DOHH2 (cell line): ENCODE data around the gene CDH4.

Experiments used
- H3F3A ChIP-seq: fragments of 200-600 bp; sonication (generic), shearing (Covaris generic); 2 replicates; pipeline ENCODE4 v1.6.0; 2016; ENCODE audit warnings: antibody characterized with exemption, mild to moderate bottlenecking; ENCODE audit not compliant: control insufficient read depth, insufficient read depth
- H3K27ac ChIP-seq: fragments of 200-600 bp; sonication (generic); 2 replicates; pipeline ENCODE4 v1.5.1; 2014; ENCODE audit warnings: low read depth, mild to moderate bottlenecking, low read length, moderate library complexity
- H3K27me3 ChIP-seq: fragments of 200-600 bp; sonication (generic); 2 replicates; pipeline ENCODE4 v1.6.1; 2014; ENCODE audit warnings: mild to moderate bottlenecking, low read length, mixed read lengths; ENCODE audit not compliant: control insufficient read depth
- H3K36me3 ChIP-seq: fragments of 200-600 bp; sonication (generic); 2 replicates; pipeline ENCODE4 v1.6.1; 2014; ENCODE audit warnings: mild to moderate bottlenecking, low read length, moderate library complexity, mixed read lengths; ENCODE audit not compliant: control insufficient read depth
- H3K4me1 ChIP-seq: fragments of 200-600 bp; sonication (generic); 2 replicates; pipeline ENCODE4 v1.6.1; 2014; ENCODE audit warnings: mild to moderate bottlenecking, low read length, mixed read lengths; ENCODE audit not compliant: control insufficient read depth
- H3K4me2 ChIP-seq: fragments of 200-600 bp; sonication (generic); 2 replicates; pipeline ENCODE4 v1.6.0; 2014; ENCODE audit warnings: mild to moderate bottlenecking, low read length, moderate library complexity
- H3K4me3 ChIP-seq: fragments of 200-600 bp; sonication (generic); 2 replicates; pipeline ENCODE4 v1.5.1; 2014; ENCODE audit warnings: mild to moderate bottlenecking, low read length, mixed read lengths
- H3K79me2 ChIP-seq: fragments of 200-600 bp; sonication (generic); 2 replicates; pipeline ENCODE4 v1.6.1; 2014; ENCODE audit warnings: mild to moderate bottlenecking, low read length, mixed read lengths; ENCODE audit not compliant: control insufficient read depth
- H3K9me2 ChIP-seq: fragments of 200-600 bp; sonication (generic); replicated peaks from 2 replicates; pipeline ENCODE4 v1.6.1; 2014; ENCODE audit warnings: mild to moderate bottlenecking, low read length, mixed read lengths; ENCODE audit not compliant: control insufficient read depth
- H3K9me3 ChIP-seq: fragments of 200-600 bp; sonication (generic); 2 replicates; pipeline ENCODE4 v1.6.1; 2014; ENCODE audit warnings: antibody characterized with exemption, low read length, mixed read lengths; ENCODE audit not compliant: control insufficient read depth, insufficient read depth
- H4K20me1 ChIP-seq: fragments of 200-600 bp; sonication (generic); 2 replicates; pipeline ENCODE4 v1.6.0; 2014; ENCODE audit warnings: low read depth, mild to moderate bottlenecking, antibody characterized with exemption, low read length, moderate library complexity; ENCODE audit not compliant: control insufficient read depth, insufficient read depth
- CTCF ChIP-seq: fragments of 200-600 bp; sonication (generic); IDR thresholded peaks from one replicate; pipeline ENCODE4 v1.5.1; 2014; ENCODE audit warnings: antibody characterized with exemption, mild to moderate bottlenecking, low read depth, low read length; ENCODE audit not compliant: poor library complexity, severe bottlenecking
- EZH2phosphoT487 ChIP-seq: fragments of 200-600 bp; sonication (generic); IDR thresholded peaks from 2 replicates; pipeline ENCODE4 v1.6.1; 2017; ENCODE audit warnings: borderline replicate concordance, mild to moderate bottlenecking, antibody characterized with exemption, low read length, moderate library complexity, mixed read lengths

Gene CDH4

GRCh38 chr20:61555566-61555965, 303.5 kb downstream of the CDH4 start:
- H3K9me2 ChIP-seq: no peaks in the 10 kb centered on the region
- TF ChIP-seq EZH2phosphoT487: no peak
- no peak for TF ChIP-seq CTCF
- H3K4me3 ChIP-seq: no peak overlapping the region
- no peaks in the 10 kb centered on the region for H3K4me1 ChIP-seq
- no peaks in the 10 kb centered on the region for H3K27me3 ChIP-seq
- no peak overlapping the region for H3K27ac ChIP-seq
- H4K20me1 ChIP-seq: no peaks in the 10 kb centered on the region
- H3K4me2 ChIP-seq: no peak overlapping the region
- H3K79me2 ChIP-seq: no peaks in the 10 kb centered on the region
- no peaks in the 10 kb centered on the region for H3K36me3 ChIP-seq
- H3F3A ChIP-seq: no peaks in the 10 kb centered on the region
- no peaks in the 10 kb centered on the region for H3K9me3 ChIP-seq

- no peaks in the 10 kb centered on the region for H4K20me1 ChIP-seq
- H3K4me2 ChIP-seq: no peak overlapping the region
- TF ChIP-seq CTCF (no peak), EZH2phosphoT487 (no peak)
- no peaks in the 10 kb centered on the region for H3K36me3 ChIP-seq
- no peak overlapping the region for H3K4me3 ChIP-seq
- no peaks in the 10 kb centered on the region for H3K27me3 ChIP-seq
- H3K79me2 ChIP-seq: no peaks in the 10 kb centered on the region
- H3K4me1 ChIP-seq: no peaks in the 10 kb centered on the region
- no peak overlapping the region for H3K27ac ChIP-seq
- H3K9me2 ChIP-seq: no peaks in the 10 kb centered on the region
- H3F3A ChIP-seq: no peaks in the 10 kb centered on the region
- no peaks in the 10 kb centered on the region for H3K9me3 ChIP-seq
These were observed 304.1 kb downstream of the CDH4 start for GRCh38 chr20:61556111-61556510.

- Histone ChIP-seq H3F3A (no peaks in the 10 kb centered on the region), H3K79me2 (no peaks in the 10 kb centered on the region), H3K4me1 (no peaks in the 10 kb centered on the region), H3K4me3 (no peak overlapping the region), H3K4me2 (no peak overlapping the region), H3K36me3 (no peaks in the 10 kb centered on the region), H4K20me1 (no peaks in the 10 kb centered on the region), H3K9me3 (no peaks in the 10 kb centered on the region), H3K27me3 (no peaks in the 10 kb centered on the region), H3K27ac (no peak overlapping the region), H3K9me2 (no peaks in the 10 kb centered on the region)
- TF ChIP-seq EZH2phosphoT487 (no peak), CTCF (no peak)
These were observed 304.6 kb downstream of the CDH4 start for GRCh38 chr20:61556673-61557072.

- Histone ChIP-seq H3K9me3 (no peaks in the 10 kb centered on the region), H3K27ac (no peak overlapping the region), H3K4me3 (no peak overlapping the region), H4K20me1 (no peaks in the 10 kb centered on the region), H3K79me2 (no peaks in the 10 kb centered on the region), H3K36me3 (no peaks in the 10 kb centered on the region), H3K27me3 (no peaks in the 10 kb centered on the region), H3K9me2 (no peaks in the 10 kb centered on the region), H3K4me2 (no peak overlapping the region), H3F3A (no peaks in the 10 kb centered on the region), H3K4me1 (no peaks in the 10 kb centered on the region)
- TF ChIP-seq CTCF (no peak), EZH2phosphoT487 (no peak)
These were observed 305.6 kb downstream of the CDH4 start for GRCh38 chr20:61557621-61558020.
